Neural cell (in vitro differentiated cells): ENCODE data around the gene IGLON5.

Experiments used
- CTCF ChIP-seq: fragments of 450-650 bp; IDR thresholded peaks from 2 replicates; pipeline ENCODE4 v1.5.1; 2014; ENCODE audit warnings: antibody characterized with exemption, mild to moderate bottlenecking, moderate library complexity; ENCODE audit not compliant: poor library complexity, severe bottlenecking
- TAF1 ChIP-seq: IDR thresholded peaks from 2 replicates; pipeline ENCODE4 v1.6.1; 2012; ENCODE audit warnings: low read depth

GRCh38 chr19:51357952-51358351 is 46.5 kb downstream of the IGLON5 start:
- TF ChIP-seq TAF1 (no peak), CTCF (no peak)
